Ishikawa (cell line): ENCODE measurements around the gene PLCH1.

ENCODE experiments used
- CEBPB ChIP-seq: IDR thresholded peaks from 2 replicates; pipeline ENCODE4 v1.6.1; 2012
- CREB1 ChIP-seq: IDR thresholded peaks from 2 replicates; pipeline ENCODE4 v1.6.1; 2012; ENCODE audit warnings: low read depth
- EGR1 ChIP-seq: IDR thresholded peaks from 2 replicates; pipeline ENCODE4 v1.6.1; 2012
- EP300 ChIP-seq: IDR thresholded peaks from 2 replicates; pipeline ENCODE4 v1.6.1; 2012; ENCODE audit warnings: borderline replicate concordance
- FOXM1 ChIP-seq: IDR thresholded peaks from 2 replicates; pipeline ENCODE4 v1.6.1; 2012; ENCODE audit warnings: low read depth, borderline replicate concordance
- NFIC ChIP-seq: IDR thresholded peaks from 2 replicates; pipeline ENCODE4 v1.6.1; 2012
- RAD21 ChIP-seq: IDR thresholded peaks from 2 replicates; pipeline ENCODE4 v1.6.1; 2012; ENCODE audit warnings: low read depth
- TAF1 ChIP-seq: IDR thresholded peaks from 2 replicates; pipeline ENCODE4 v1.6.1; 2012; ENCODE audit warnings: low read depth, mild to moderate bottlenecking
- TCF12 ChIP-seq: IDR thresholded peaks from 2 replicates; pipeline ENCODE4 v1.6.1; 2012; ENCODE audit warnings: low read depth
- TEAD4 ChIP-seq: IDR thresholded peaks from 2 replicates; pipeline ENCODE4 v1.6.1; 2012
- YY1 ChIP-seq: IDR thresholded peaks from 2 replicates; pipeline ENCODE4 v1.6.1; 2012; ENCODE audit warnings: low read depth
- ZBTB7A ChIP-seq: IDR thresholded peaks from 2 replicates; pipeline ENCODE4 v1.6.1; 2012; ENCODE audit warnings: low read depth
- TF ChIP-seq, protein P1 (sequence below): IDR thresholded peaks from 2 replicates; pipeline ENCODE4 v1.6.1; 2012
- TF ChIP-seq, protein P2 (sequence below): IDR thresholded peaks from 2 replicates; pipeline ENCODE4 v1.6.1; 2012; ENCODE audit warnings: low read depth, mild to moderate bottlenecking
- TF ChIP-seq, protein P3 (sequence below): IDR thresholded peaks from 2 replicates; pipeline ENCODE4 v1.6.1; 2012

PLCH1 gene

DNA sequence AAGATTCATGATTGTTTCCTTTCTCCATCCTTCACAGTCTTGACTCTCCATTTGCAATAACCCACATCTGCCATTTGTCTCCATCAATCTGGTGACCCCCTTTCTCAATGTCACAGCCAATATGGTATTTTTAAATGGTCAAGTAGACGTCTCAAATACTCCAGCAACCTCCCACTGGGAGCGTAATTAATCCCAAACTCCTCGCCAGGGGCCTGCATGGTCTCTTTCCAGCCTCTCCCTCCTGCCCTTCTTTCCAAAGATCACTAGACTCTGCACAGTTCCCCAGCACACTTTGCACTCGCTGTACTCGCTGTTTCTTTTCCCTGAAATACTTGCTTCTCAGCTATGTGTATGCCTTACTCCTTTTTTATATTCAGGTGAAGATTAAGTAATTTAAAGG lies 115.3 kb downstream of the PLCH1 start:
- TF ChIP-seq TCF12 (no peak), YY1 (no peak), RAD21 (no peak), CEBPB (no peak), TEAD4 (no peak), EP300 (no peak), ZBTB7A (no peak)
- TF ChIP-seq, protein P1, sequence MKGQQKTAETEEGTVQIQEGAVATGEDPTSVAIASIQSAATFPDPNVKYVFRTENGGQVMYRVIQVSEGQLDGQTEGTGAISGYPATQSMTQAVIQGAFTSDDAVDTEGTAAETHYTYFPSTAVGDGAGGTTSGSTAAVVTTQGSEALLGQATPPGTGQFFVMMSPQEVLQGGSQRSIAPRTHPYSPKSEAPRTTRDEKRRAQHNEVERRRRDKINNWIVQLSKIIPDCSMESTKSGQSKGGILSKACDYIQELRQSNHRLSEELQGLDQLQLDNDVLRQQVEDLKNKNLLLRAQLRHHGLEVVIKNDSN: no peak
- TF ChIP-seq, protein P2, sequence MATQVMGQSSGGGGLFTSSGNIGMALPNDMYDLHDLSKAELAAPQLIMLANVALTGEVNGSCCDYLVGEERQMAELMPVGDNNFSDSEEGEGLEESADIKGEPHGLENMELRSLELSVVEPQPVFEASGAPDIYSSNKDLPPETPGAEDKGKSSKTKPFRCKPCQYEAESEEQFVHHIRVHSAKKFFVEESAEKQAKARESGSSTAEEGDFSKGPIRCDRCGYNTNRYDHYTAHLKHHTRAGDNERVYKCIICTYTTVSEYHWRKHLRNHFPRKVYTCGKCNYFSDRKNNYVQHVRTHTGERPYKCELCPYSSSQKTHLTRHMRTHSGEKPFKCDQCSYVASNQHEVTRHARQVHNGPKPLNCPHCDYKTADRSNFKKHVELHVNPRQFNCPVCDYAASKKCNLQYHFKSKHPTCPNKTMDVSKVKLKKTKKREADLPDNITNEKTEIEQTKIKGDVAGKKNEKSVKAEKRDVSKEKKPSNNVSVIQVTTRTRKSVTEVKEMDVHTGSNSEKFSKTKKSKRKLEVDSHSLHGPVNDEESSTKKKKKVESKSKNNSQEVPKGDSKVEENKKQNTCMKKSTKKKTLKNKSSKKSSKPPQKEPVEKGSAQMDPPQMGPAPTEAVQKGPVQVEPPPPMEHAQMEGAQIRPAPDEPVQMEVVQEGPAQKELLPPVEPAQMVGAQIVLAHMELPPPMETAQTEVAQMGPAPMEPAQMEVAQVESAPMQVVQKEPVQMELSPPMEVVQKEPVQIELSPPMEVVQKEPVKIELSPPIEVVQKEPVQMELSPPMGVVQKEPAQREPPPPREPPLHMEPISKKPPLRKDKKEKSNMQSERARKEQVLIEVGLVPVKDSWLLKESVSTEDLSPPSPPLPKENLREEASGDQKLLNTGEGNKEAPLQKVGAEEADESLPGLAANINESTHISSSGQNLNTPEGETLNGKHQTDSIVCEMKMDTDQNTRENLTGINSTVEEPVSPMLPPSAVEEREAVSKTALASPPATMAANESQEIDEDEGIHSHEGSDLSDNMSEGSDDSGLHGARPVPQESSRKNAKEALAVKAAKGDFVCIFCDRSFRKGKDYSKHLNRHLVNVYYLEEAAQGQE: no peak
- TF ChIP-seq, protein P3, sequence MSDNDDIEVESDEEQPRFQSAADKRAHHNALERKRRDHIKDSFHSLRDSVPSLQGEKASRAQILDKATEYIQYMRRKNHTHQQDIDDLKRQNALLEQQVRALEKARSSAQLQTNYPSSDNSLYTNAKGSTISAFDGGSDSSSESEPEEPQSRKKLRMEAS: no peak

DNA sequence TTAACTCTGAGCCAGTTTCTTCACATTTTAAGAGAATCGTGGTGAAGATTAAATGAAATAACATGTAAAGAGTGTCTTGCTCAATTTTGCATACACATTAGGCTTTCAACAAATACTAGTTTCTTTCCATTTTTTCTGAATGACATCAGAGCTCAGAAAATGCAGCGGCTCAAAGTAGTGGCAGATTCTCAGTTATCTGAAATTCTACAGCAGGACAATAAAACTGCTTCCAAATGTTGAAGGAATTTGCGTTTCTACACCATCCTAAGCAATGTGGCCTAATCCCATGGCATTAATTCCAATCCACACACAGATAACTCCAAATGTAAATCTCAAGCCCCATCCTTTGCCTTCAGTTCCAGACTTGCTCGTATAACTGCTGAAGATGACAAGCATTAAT lies 115.8 kb downstream of the PLCH1 start:
- TF ChIP-seq NFIC (no peak), TEAD4 (no peak)

DNA sequence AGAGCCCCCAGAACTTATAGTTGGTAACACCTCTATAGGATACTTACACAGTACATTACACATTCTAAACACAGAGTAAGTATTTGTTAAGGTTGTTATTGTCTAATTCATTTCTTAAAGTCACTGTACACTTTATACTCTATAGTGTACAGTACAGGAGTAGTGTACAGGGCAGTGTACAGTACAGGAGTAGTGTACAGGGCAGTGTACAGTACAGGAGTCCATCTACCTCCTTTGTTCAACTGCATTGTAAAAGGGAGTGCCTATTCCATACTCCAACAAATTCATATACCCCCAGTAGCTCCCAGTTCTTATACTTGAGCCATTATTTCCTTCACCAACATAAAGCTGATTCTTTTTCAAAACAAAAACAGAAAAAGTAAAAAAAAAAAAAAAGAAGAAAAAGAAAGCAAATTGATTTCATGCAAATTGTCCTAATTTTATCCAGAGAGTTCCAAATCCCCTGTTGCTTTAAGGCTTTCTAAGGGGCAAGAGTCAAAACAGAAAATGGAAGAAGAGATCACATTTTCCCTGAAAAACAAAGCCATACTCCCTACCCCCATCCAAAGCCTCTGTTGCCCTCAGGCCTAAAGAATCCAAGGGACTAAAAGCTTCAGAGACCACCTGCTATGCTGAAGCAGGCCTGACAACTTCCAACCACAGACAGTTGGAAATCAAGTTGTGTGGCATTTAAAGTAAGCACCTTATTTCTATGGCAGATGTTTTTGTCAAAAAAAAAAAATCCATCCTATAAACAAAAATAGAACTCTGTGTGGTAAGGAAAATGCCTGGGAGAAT lies 125.6 kb downstream of the PLCH1 start:
- TF ChIP-seq EP300: no peak
- no peak for TF ChIP-seq CEBPB
- TF ChIP-seq NFIC: no peak
- TF ChIP-seq EGR1: no peak
- no peak for TF ChIP-seq TCF12
- no peak for TF ChIP-seq RAD21
- TF ChIP-seq, protein P2: no peak
- TF ChIP-seq, protein P3: no peak
- no peak for TF ChIP-seq TAF1
- TF ChIP-seq FOXM1: no peak
- no peak for TF ChIP-seq ZBTB7A
- TF ChIP-seq CREB1: no peak
- no peak for TF ChIP-seq YY1
- TF ChIP-seq TEAD4: no peak
- TF ChIP-seq, protein P1: no peak

DNA sequence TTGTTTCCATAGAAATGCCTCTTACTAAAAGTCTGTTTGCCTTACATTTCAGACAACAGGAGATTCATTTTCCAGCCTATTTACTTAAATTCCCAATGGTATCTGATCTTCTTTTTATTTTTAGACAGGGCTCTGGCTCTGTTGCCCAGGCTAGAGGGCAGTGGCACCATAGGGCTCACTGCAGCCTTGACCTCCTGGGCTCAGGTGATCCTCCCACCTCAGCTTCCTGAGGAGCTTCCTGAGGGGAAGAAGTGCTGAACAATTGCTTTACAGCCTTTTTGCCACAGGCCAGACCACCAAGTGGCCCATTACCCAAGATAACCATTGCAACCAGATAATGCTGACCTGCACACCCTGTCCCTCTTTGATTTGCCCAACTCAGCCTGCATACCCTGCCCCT lies 126.3 kb downstream of the PLCH1 start:
- TF ChIP-seq EGR1: no peak
- no peak for TF ChIP-seq RAD21
- TF ChIP-seq, protein P2: no peak
- no peak for TF ChIP-seq CREB1
- TF ChIP-seq, protein P3: no peak
- TF ChIP-seq TAF1: no peak
- TF ChIP-seq TCF12: no peak
- no peak for TF ChIP-seq TEAD4
- TF ChIP-seq CEBPB: no peak
- TF ChIP-seq FOXM1: no peak
- no peak for TF ChIP-seq EP300
- TF ChIP-seq, protein P1: no peak
